ENCODE measurements around the gene SKI.

Gene SKI

DNA sequence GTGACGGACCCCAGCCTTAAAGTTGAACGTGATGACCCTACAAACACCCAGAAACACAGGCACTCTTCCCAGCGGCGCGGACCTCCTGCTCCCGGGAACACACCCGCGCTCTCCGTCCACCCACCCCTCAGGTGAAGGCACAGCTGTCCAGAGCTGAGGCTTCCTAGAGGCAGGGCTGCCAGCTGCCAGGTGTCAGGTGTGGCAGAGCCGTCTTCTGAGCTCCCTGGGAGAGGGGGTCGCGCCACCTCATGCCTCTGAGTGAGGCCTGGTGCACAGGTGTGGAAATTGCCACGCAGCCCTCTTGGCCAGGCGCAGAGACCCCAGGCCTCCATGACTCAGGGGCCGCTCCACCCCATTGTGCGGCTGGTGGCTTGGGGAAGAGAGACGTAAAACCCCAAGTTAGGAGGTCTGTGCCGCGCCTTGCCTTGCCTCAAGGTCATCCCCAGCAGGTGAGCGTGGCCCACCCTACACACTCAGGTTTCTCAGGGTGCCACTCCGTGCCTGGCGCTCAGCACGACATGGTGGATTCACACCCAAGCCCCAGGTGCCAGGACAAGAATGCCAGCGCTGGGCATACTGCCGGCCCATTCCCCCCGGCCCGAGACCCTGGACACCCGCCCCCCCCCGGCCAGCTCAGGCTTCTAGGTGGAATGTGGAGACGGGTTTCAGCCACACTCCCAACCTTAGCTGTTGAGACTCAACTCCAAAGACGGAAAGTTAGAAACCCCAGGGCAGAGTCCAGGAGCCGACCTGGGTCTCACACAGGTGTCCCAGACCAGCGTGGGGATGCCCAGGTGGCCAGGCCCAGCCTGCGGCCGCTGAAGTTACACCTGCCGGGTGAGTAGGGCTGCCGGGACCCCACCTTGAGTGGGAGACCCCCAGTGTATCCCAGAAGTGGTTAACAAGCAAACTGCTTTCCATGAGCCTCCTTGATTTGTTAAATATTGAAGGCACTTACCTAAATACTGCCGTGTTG lies 42.0 kb upstream of the SKI start:
- H3K4me3 ChIP-seq (ENCODE audit: low read length) = no peak overlapping the region
- no peak overlapping the region for H3K27ac ChIP-seq (ENCODE audit: low read depth, low read length)
- no peaks in the 10 kb centered on the region for H3K79me2 ChIP-seq (ENCODE audit: control insufficient read depth, low read length)
- H3K36me3 ChIP-seq (ENCODE audit: control insufficient read depth, low read length) = no peaks in the 10 kb centered on the region
- H3K4me2 ChIP-seq (ENCODE audit: low read length) = no peak overlapping the region
- no peaks in the 10 kb centered on the region for H3K9me2 ChIP-seq (replicated peaks; ENCODE audit: control insufficient read depth, low read length)
- H3F3A ChIP-seq (ENCODE audit: control insufficient read depth, insufficient read depth) = no peaks in the 10 kb centered on the region
- H3K4me1 ChIP-seq (ENCODE audit: control insufficient read depth, low read length) = peaks cover 8% of the 10 kb centered on the region
- no peaks in the 10 kb centered on the region for H3K9me3 ChIP-seq (ENCODE audit: control insufficient read depth, insufficient read depth, low read length)
- no peaks in the 10 kb centered on the region for H4K20me1 ChIP-seq (ENCODE audit: control insufficient read depth, insufficient read depth, low read depth, low read length)
- no peaks in the 10 kb centered on the region for H3K27me3 ChIP-seq (ENCODE audit: control insufficient read depth, low read length)
- TF ChIP-seq, protein P1, sequence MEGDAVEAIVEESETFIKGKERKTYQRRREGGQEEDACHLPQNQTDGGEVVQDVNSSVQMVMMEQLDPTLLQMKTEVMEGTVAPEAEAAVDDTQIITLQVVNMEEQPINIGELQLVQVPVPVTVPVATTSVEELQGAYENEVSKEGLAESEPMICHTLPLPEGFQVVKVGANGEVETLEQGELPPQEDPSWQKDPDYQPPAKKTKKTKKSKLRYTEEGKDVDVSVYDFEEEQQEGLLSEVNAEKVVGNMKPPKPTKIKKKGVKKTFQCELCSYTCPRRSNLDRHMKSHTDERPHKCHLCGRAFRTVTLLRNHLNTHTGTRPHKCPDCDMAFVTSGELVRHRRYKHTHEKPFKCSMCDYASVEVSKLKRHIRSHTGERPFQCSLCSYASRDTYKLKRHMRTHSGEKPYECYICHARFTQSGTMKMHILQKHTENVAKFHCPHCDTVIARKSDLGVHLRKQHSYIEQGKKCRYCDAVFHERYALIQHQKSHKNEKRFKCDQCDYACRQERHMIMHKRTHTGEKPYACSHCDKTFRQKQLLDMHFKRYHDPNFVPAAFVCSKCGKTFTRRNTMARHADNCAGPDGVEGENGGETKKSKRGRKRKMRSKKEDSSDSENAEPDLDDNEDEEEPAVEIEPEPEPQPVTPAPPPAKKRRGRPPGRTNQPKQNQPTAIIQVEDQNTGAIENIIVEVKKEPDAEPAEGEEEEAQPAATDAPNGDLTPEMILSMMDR (IDR thresholded peaks at IDR 0.05; ENCODE audit: low read depth, low read length, poor library complexity, severe bottlenecking) = no peak
- no peak for TF ChIP-seq EZH2phosphoT487 (IDR thresholded peaks at IDR 0.05; ENCODE audit: borderline replicate concordance, low read length)

GRCh38 chr1:2186901-2187300 lies 41.2 kb upstream of the SKI start:
- Histone ChIP-seq H3K36me3 (ENCODE audit: control insufficient read depth, low read length) (no peaks in the 10 kb centered on the region), H4K20me1 (ENCODE audit: control insufficient read depth, insufficient read depth, low read depth, low read length) (no peaks in the 10 kb centered on the region), H3K9me2 (replicated peaks; ENCODE audit: control insufficient read depth, low read length) (no peaks in the 10 kb centered on the region), H3K79me2 (ENCODE audit: control insufficient read depth, low read length) (no peaks in the 10 kb centered on the region), H3K9me3 (ENCODE audit: control insufficient read depth, insufficient read depth, low read length) (no peaks in the 10 kb centered on the region), H3F3A (ENCODE audit: control insufficient read depth, insufficient read depth) (no peaks in the 10 kb centered on the region), H3K4me2 (ENCODE audit: low read length) (no peak overlapping the region), H3K4me3 (ENCODE audit: low read length) (no peak overlapping the region), H3K27ac (ENCODE audit: low read depth, low read length) (no peak overlapping the region), H3K27me3 (ENCODE audit: control insufficient read depth, low read length) (no peaks in the 10 kb centered on the region), H3K4me1 (ENCODE audit: control insufficient read depth, low read length) (peaks cover 8% of the 10 kb centered on the region)
- TF ChIP-seq, protein P1 (IDR thresholded peaks at IDR 0.05; ENCODE audit: low read depth, low read length, poor library complexity, severe bottlenecking) = no peak
- TF ChIP-seq EZH2phosphoT487 (IDR thresholded peaks at IDR 0.05; ENCODE audit: borderline replicate concordance, low read length) = no peak

DNA sequence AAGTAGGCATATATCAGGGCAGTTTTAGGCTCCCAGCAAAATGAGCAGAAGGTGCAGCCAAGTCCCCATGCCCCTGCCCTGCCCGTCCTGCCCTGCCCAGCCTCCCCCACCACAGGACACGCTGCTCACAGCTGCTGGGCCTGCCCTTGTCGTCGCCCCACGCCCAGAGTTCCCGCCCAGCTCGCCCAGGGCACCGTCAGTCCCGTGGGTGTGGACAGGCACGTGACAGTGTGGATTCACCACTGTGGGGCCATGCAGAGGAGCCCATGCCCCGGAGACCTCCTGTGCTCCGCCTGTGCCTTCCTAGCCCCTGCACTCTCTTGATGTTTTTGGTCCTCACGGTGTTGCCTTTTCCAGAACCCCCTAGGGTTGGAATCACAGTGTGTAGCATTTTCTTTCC lies 40.5 kb upstream of the SKI start:
- no peak overlapping the region for H3K4me2 ChIP-seq (ENCODE audit: low read length)
- TF ChIP-seq EZH2phosphoT487 (IDR thresholded peaks at IDR 0.05; ENCODE audit: borderline replicate concordance, low read length) = no peak
- TF ChIP-seq, protein P1 (IDR thresholded peaks at IDR 0.05; ENCODE audit: low read depth, low read length, poor library complexity, severe bottlenecking) = no peak
- no peaks in the 10 kb centered on the region for H3K9me3 ChIP-seq (ENCODE audit: control insufficient read depth, insufficient read depth, low read length)
- H3K4me3 ChIP-seq (ENCODE audit: low read length) = no peak overlapping the region
- H3K79me2 ChIP-seq (ENCODE audit: control insufficient read depth, low read length) = no peaks in the 10 kb centered on the region
- H3K4me1 ChIP-seq (ENCODE audit: control insufficient read depth, low read length) = peaks cover 8% of the 10 kb centered on the region
- H3K27me3 ChIP-seq (ENCODE audit: control insufficient read depth, low read length) = no peaks in the 10 kb centered on the region
- H4K20me1 ChIP-seq (ENCODE audit: control insufficient read depth, insufficient read depth, low read depth, low read length) = no peaks in the 10 kb centered on the region
- no peak overlapping the region for H3K27ac ChIP-seq (ENCODE audit: low read depth, low read length)
- no peaks in the 10 kb centered on the region for H3F3A ChIP-seq (ENCODE audit: control insufficient read depth, insufficient read depth)
- H3K9me2 ChIP-seq (replicated peaks; ENCODE audit: control insufficient read depth, low read length) = no peaks in the 10 kb centered on the region
- H3K36me3 ChIP-seq (ENCODE audit: control insufficient read depth, low read length) = no peaks in the 10 kb centered on the region
